H1 (cell line): ENCODE results near the gene CPLANE2. TPM values are rescaled to one million over a fixed set of nuclear protein-coding genes. Genes with fewer than 3 reads are reported as not detected.

Source experiments
- CTCF ChIA-PET: fragments of 300-600 bp; sonication (Branson Sonifier 250); formaldehyde crosslinking; loops from one replicate; lab custom pipeline; 2021; ENCODE audit not compliant: partially characterized antibody; lab: Charles Lee
- POLR2A ChIA-PET: fragments of 300-600 bp; sonication (Branson Sonifier 250); formaldehyde crosslinking; loops from one replicate; lab custom pipeline; 2021; ENCODE audit warnings: inconsistent platforms; ENCODE audit not compliant: partially characterized antibody; lab: Charles Lee
- DNase-seq, 2 experiments: peaks; one replicate each; pipeline versions ENCODE4 v3.0.0 to v3.0.0-alpha.2; 2010 to 2022; ENCODE audit warnings: low spot score in 2 of 2, low read depth in 1 of 2, mixed read lengths in 1 of 2
- FAIRE-seq: peaks from 2 replicates; lab custom pipeline; 2011; peaks lifted over from hg19 to GRCh38; lab: Jason Lieb, UNC
- H2AFZ ChIP-seq: 2 replicates; pipeline ENCODE4 v1.8.1; 2012; ENCODE audit warnings: low read length, inconsistent platforms
- H2AK5ac ChIP-seq: 2 replicates; pipeline ENCODE4 v1.6.1; 2013; ENCODE audit warnings: low read depth, low read length
- H2BK120ac ChIP-seq: replicated peaks from 2 replicates; pipeline ENCODE3; 2013; ENCODE audit warnings: low read depth, low read length, inconsistent platforms
- H2BK12ac ChIP-seq: 2 replicates; pipeline ENCODE4 v1.6.1; 2013; ENCODE audit warnings: low read depth, low read length
- H2BK15ac ChIP-seq: 2 replicates; pipeline ENCODE4 v1.6.1; 2013; ENCODE audit warnings: low read length
- H2BK20ac ChIP-seq: 2 replicates; pipeline ENCODE4 v1.6.1; 2013; ENCODE audit warnings: low read length
- H2BK5ac ChIP-seq: 2 replicates; pipeline ENCODE4 v1.6.1; 2013; ENCODE audit warnings: low read depth, low read length
- H3K14ac ChIP-seq: 2 replicates; pipeline ENCODE4 v1.6.1; 2013; ENCODE audit warnings: inconsistent platforms; ENCODE audit not compliant: insufficient read length
- H3K18ac ChIP-seq: 2 replicates; pipeline ENCODE4 v1.6.1; 2013; ENCODE audit warnings: low read length; ENCODE audit errors: extremely low read depth
- H3K23ac ChIP-seq: 2 replicates; pipeline ENCODE4 v1.6.1; 2013; ENCODE audit warnings: inconsistent platforms; ENCODE audit not compliant: insufficient read length
- H3K23me2 ChIP-seq: 2 replicates; pipeline ENCODE4 v1.6.1; 2013; ENCODE audit warnings: low read depth, low read length
- H3K27ac ChIP-seq: 2 replicates; pipeline ENCODE4 v1.6.1; 2011; ENCODE audit warnings: low read depth, low read length, inconsistent platforms
- H3K27me3 ChIP-seq, 4 experiments: replicated peaks in 1 of 4; 1 replicate in 1 of 4; 2 replicates in 3 of 4; pipeline versions ENCODE4 v1.6.1 to v1.8.1; 2011 to 2013; ENCODE audit warnings: low read length in 3 of 4, mild to moderate bottlenecking in 3 of 4, inconsistent platforms in 2 of 4, mixed read lengths in 2 of 4, moderate library complexity in 1 of 4; ENCODE audit not compliant: control insufficient read depth in 3 of 4, insufficient read depth in 3 of 4; ENCODE audit errors: extremely low read depth in 1 of 4
- H3K36me3 ChIP-seq, 4 experiments: 2 replicates each; pipeline versions ENCODE4 v1.6.1 to v1.8.1; 2011 to 2013; ENCODE audit warnings: mild to moderate bottlenecking in 4 of 4, low read length in 3 of 4, moderate library complexity in 2 of 4, control low read depth in 1 of 4, inconsistent platforms in 1 of 4; ENCODE audit not compliant: insufficient read depth in 4 of 4, control insufficient read depth in 2 of 4
- H3K4ac ChIP-seq: replicated peaks from 2 replicates; pipeline ENCODE3; 2013; ENCODE audit warnings: low read length, low read depth, mixed read lengths, inconsistent platforms; ENCODE audit not compliant: insufficient read length
- H3K4me1 ChIP-seq, 4 experiments: replicated peaks in 1 of 4; 1 replicate in 1 of 4; 2 replicates in 3 of 4; pipeline versions ENCODE4 v1.6.1 to v1.8.1; 2011 to 2013; ENCODE audit warnings: low read length in 3 of 4, inconsistent platforms in 2 of 4, mixed read lengths in 1 of 4; ENCODE audit not compliant: insufficient read depth in 4 of 4, control insufficient read depth in 3 of 4
- H3K4me2 ChIP-seq, 2 experiments: 2 replicates each; pipeline versions ENCODE4 v1.6.1 to v1.8.1; 2011 to 2013; ENCODE audit warnings: low read depth in 2 of 2, low read length in 2 of 2, control low read depth in 1 of 2, inconsistent platforms in 1 of 2, mild to moderate bottlenecking in 1 of 2; ENCODE audit not compliant: insufficient read depth in 1 of 2
- H3K4me3 ChIP-seq, 4 experiments: fragments of 200-600, 300-600 bp in 1 of 4; sonication (generic), shearing (Covaris generic), sonication (Bioruptor Twin) in 1 of 4; 2 replicates each; pipeline versions ENCODE4 v1.5.1 to v1.8.1; 2011 to 2016; ENCODE audit warnings: low read length in 4 of 4, low read depth in 3 of 4, control low read depth in 2 of 4, inconsistent platforms in 2 of 4, mild to moderate bottlenecking in 2 of 4, mixed read lengths in 1 of 4, moderate library complexity in 1 of 4; ENCODE audit not compliant: insufficient read depth in 2 of 4; ENCODE audit errors: extremely low read depth in 1 of 4
- H3K56ac ChIP-seq: replicated peaks from 2 replicates; pipeline ENCODE3; 2013; ENCODE audit warnings: low read depth, mild to moderate bottlenecking, mixed read lengths, low read length, inconsistent platforms; ENCODE audit not compliant: insufficient read length
- H3K79me1 ChIP-seq: 2 replicates; pipeline ENCODE4 v1.6.1; 2013; ENCODE audit warnings: low read depth, low read length, control low read depth
- H3K79me2 ChIP-seq, 2 experiments: 2 replicates each; pipeline versions ENCODE4 v1.6.1 to v1.8.1; 2012 to 2013; ENCODE audit warnings: low read length in 2 of 2, mild to moderate bottlenecking in 2 of 2, inconsistent platforms in 1 of 2; ENCODE audit not compliant: insufficient read depth in 2 of 2, control insufficient read depth in 1 of 2
- H3K9ac ChIP-seq, 4 experiments: replicated peaks in 1 of 4; 1 replicate in 1 of 4; 2 replicates in 3 of 4; pipeline versions ENCODE4 v1.6.1 to v1.8.1; 2011 to 2013; ENCODE audit warnings: low read depth in 3 of 4, low read length in 3 of 4, control low read depth in 2 of 4, mild to moderate bottlenecking in 2 of 4, moderate library complexity in 2 of 4, inconsistent platforms in 1 of 4; ENCODE audit errors: extremely low read depth in 1 of 4
- H3K9me3 ChIP-seq, 2 experiments: 2 replicates each; pipeline versions ENCODE4 v1.6.1 to v1.8.1; 2012 to 2013; ENCODE audit warnings: mild to moderate bottlenecking in 2 of 2, moderate library complexity in 2 of 2, control low read depth in 1 of 2, inconsistent platforms in 1 of 2, low read depth in 1 of 2, low read length in 1 of 2, mixed read lengths in 1 of 2; ENCODE audit not compliant: insufficient read depth in 2 of 2
- H4K20me1 ChIP-seq, 2 experiments: replicated peaks in 1 of 2; 2 replicates each; pipeline versions ENCODE3 to v1.8.1; 2011 to 2013; ENCODE audit warnings: inconsistent platforms in 2 of 2, low read length in 2 of 2, mild to moderate bottlenecking in 1 of 2; ENCODE audit not compliant: insufficient read depth in 2 of 2, control insufficient read depth in 1 of 2
- H4K5ac ChIP-seq: 2 replicates; pipeline ENCODE4 v1.6.1; 2013; ENCODE audit warnings: low read length, low read depth, mixed read lengths, inconsistent platforms; ENCODE audit not compliant: insufficient read length
- H4K8ac ChIP-seq: 2 replicates; pipeline ENCODE4 v1.8.0; 2013; ENCODE audit warnings: mild to moderate bottlenecking, moderate library complexity, low read length, inconsistent platforms; ENCODE audit not compliant: insufficient read depth; ENCODE audit errors: extremely low read depth
- H4K91ac ChIP-seq: replicated peaks from 2 replicates; pipeline ENCODE3; 2013; ENCODE audit warnings: low read length, mixed read lengths, inconsistent platforms; ENCODE audit not compliant: insufficient read length
- ASH2L ChIP-seq: fragments of 200-600, 300-600 bp; sonication (generic); IDR thresholded peaks from one replicate; pipeline ENCODE4 v1.7.1; 2017; ENCODE audit warnings: low read length
- BCL11A ChIP-seq, 2 experiments: IDR thresholded peaks; one replicate each; pipeline ENCODE4 v1.6.1; 2011; ENCODE audit warnings: low read depth in 2 of 2, low read length in 2 of 2, mild to moderate bottlenecking in 2 of 2
- BRCA1 ChIP-seq: IDR thresholded peaks from 2 replicates; pipeline ENCODE4 v1.6.1; 2012; ENCODE audit warnings: low read depth, low read length, improper control_type of control experiment
- KDM1A ChIP-seq: fragments of 200-600, 300-600 bp; sonication (generic); IDR thresholded peaks from 2 replicates; pipeline ENCODE4 v1.7.1; 2016; ENCODE audit warnings: mild to moderate bottlenecking, low read length, borderline replicate concordance
- POLR2A ChIP-seq, 2 experiments: IDR thresholded peaks; 1 replicate in 1 of 2; 2 replicates in 1 of 2; pipeline ENCODE4 v1.6.1; 2011; ENCODE audit warnings: low read depth in 2 of 2, low read length in 2 of 2, mild to moderate bottlenecking in 2 of 2; ENCODE audit errors: control extremely low read depth in 1 of 2
- SIN3A ChIP-seq, 2 experiments: IDR thresholded peaks in 1 of 2; conservative IDR thresholded peaks in 1 of 2; 2 replicates each; pipeline ENCODE4 v1.6.1; 2011 to 2012; ENCODE audit warnings: low read length in 2 of 2, improper control_type of control experiment in 1 of 2, low read depth in 1 of 2, mild to moderate bottlenecking in 1 of 2
- SIRT6 ChIP-seq: IDR thresholded peaks from one replicate; pipeline ENCODE4 v1.7.1; 2012; ENCODE audit warnings: low read length, inconsistent platforms
- SP4 ChIP-seq: IDR thresholded peaks from 2 replicates; pipeline ENCODE4 v1.6.1; 2012; ENCODE audit warnings: low read length, inconsistent platforms
- TCF12 ChIP-seq: IDR thresholded peaks from 2 replicates; pipeline ENCODE4 v1.6.1; 2011; ENCODE audit warnings: low read depth, mild to moderate bottlenecking, low read length
- TEAD4 ChIP-seq: IDR thresholded peaks from 2 replicates; pipeline ENCODE4 v1.6.1; 2012; ENCODE audit warnings: low read depth, low read length, inconsistent platforms, mixed read lengths
- WGBS, 2 experiments: shearing (Covaris generic) in 1 of 2; methylation state at CpG; one replicate each; pipeline versions ENCODE4 v1.1.6 to v1.1.7; 2013 to 2015; ENCODE audit warnings: low lambda C conversion rate in 2 of 2, mixed read lengths in 2 of 2, inconsistent platforms in 1 of 2, low coverage in 1 of 2, missing lambda C conversion rate in 1 of 2; ENCODE audit not compliant: insufficient replicate concordance in 2 of 2, insufficient coverage in 1 of 2, insufficient read length in 1 of 2; ENCODE audit errors: extremely low coverage in 1 of 2, missing lambda C conversion rate in 1 of 2; 5-methylcytosine and 5-hydroxymethylcytosine counted together
- polyA plus RNA-seq, 7 experiments: library from polyadenylated mRNA; depleted of rRNA in 3 of 7; stranded (reverse) in 5 of 7; unstranded in 2 of 7; fragments of >200 nt in 5 of 7; fragments of 200-250 nt in 2 of 7; gene quantifications; 1 replicate in 5 of 7; 2 replicates in 1 of 7; 4 replicates in 1 of 7; pipeline versions ENCODE4 v1.2.1 to v1.2.3, GENCODE V29; 2011 to 2013; ENCODE audit warnings: missing spikeins in 2 of 7, mixed read lengths in 2 of 7
- total RNA-seq: library from RNA; stranded (reverse); fragmentation: NEBNext Ultra II Directional; extraction: Animal tissue kit (Norgen Biotek cat#: 25700); gene quantifications from 2 replicates; pipeline ENCODE4 v1.2.1, GENCODE V29; 2021
- TF ChIP-seq, protein P1 (sequence below): IDR thresholded peaks from 2 replicates; pipeline ENCODE4 v1.6.1; 2011; ENCODE audit warnings: low read length, improper control_type of control experiment
- TF ChIP-seq, protein P2 (sequence below): IDR thresholded peaks from 2 replicates; pipeline ENCODE4 v1.6.1; 2012; ENCODE audit warnings: low read length, inconsistent platforms

Gene CPLANE2
- total and polyA plus RNA-seq, 2 of the 8 experiments (the other 6 are each of a cell fraction or from before 2014, with no cell fraction given): 2.3 to 2.5 TPM

DNA sequence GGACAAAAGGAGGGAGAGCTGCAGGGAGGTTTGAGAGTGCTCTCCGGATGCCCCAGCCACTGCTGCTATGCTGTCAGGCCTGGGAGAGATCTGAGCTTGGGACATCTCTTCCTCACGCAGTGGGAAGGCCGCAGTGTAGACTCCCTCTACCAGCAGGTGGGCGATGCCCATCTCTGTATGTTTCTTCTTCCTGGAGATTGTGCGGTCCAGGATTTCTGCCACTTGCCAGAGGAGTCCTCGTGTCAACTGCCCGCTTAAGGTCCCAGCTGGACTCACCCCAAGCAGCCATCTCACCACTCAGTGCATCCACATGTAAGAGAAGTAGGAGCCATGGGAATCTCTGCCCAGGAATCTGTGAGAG, 10.9 kb downstream of the CPLANE2 start:
- Histone ChIP-seq H3K27ac (no peak overlapping the region), H3K4ac (no peak overlapping the region), H4K5ac (no peak overlapping the region), H2BK15ac (peak overlapping the region; percentile 88; the same call in 1 of the 2 replicates), H3K9ac (no peak overlapping the region), H3K36me3 (no peaks in the 10 kb centered on the region), H3K4me2 (peak overlapping the region; percentile 73 to 99), H3K4me1 (peaks cover 0 to 16% (median 9%) of the 10 kb centered on the region in 4 experiments; a peak in 5 of 7 replicates), H3K9me3 (no peaks in the 10 kb centered on the region), H3K27me3 (peaks cover 18 to 56% (median 46%) of the 10 kb centered on the region in 4 experiments), H3K14ac (no peak overlapping the region), H2BK12ac (no peak overlapping the region), H2AK5ac (no peak overlapping the region), H3K23ac (no peak overlapping the region), H4K91ac (no peak overlapping the region), H2AFZ (0 out of 2 replicates have a peak overlapping the region, but pooled peaks have one; percentile 9), H3K79me1 (no peaks in the 10 kb centered on the region; the same call in 1 of the 2 replicates), H3K23me2 (peaks cover 14% of the 10 kb centered on the region), H3K4me3 (peak overlapping the region; percentile 24 to 62 (median 54); a peak in 5 of 8 replicates), H3K56ac (no peak overlapping the region), H4K8ac (no peak overlapping the region), H2BK5ac (0 out of 2 replicates have a peak overlapping the region, but pooled peaks have one; percentile 71), H4K20me1 (peaks cover 8 to 11% of the 10 kb centered on the region in 2 experiments), H2BK20ac (no peak overlapping the region), H2BK120ac (no peak overlapping the region), H3K18ac (no peak overlapping the region), H3K79me2 (no peaks in the 10 kb centered on the region)
- CTCF ChIA-PET: interaction anchor here (0.6 to 13.8 kb wide), 5 partner anchors 10 to 147 kb away, joined by 3 to 106 read pairs (median 3); partner anchors contain the start of gene ARHGEF19
- POLR2A ChIA-PET: interaction anchor here (0.8 to 5.3 kb wide), 4 partner anchors 9 to 21 kb away, joined by 3 to 32 read pairs (median 9); partner anchors contain the start of gene ARHGEF19
- whole genome bisulfite sequencing, 2 experiments: 75% methylated on average over 7 of the region's 7 CpGs; no CpG with 5 or more reads in 1 of the 2 experiments
- FAIRE-seq: no peak
- TF ChIP-seq POLR2A (IDR thresholded peaks at IDR 0.05; ENCODE audit: control extremely low read depth in 1 of 2, low read depth in 2 of 2, low read length in 2 of 2) (no peak), BRCA1 (no peak), SIN3A (conservative IDR thresholded peaks at IDR 0.05 in 1 of 2, IDR thresholded peaks at IDR 0.05 in 1 of 2; ENCODE audit: low read depth in 1 of 2, low read length in 2 of 2) (no peak), TEAD4 (no peak), TCF12 (no peak), BCL11A (IDR thresholded peaks at IDR 0.05; ENCODE audit: low read depth in 2 of 2, low read length in 2 of 2) (no peak), SP4 (no peak), ASH2L (no peak), KDM1A (no peak), SIRT6 (no peak)
- TF ChIP-seq, protein P1, sequence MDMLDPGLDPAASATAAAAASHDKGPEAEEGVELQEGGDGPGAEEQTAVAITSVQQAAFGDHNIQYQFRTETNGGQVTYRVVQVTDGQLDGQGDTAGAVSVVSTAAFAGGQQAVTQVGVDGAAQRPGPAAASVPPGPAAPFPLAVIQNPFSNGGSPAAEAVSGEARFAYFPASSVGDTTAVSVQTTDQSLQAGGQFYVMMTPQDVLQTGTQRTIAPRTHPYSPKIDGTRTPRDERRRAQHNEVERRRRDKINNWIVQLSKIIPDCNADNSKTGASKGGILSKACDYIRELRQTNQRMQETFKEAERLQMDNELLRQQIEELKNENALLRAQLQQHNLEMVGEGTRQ: no peak
- TF ChIP-seq, protein P2, sequence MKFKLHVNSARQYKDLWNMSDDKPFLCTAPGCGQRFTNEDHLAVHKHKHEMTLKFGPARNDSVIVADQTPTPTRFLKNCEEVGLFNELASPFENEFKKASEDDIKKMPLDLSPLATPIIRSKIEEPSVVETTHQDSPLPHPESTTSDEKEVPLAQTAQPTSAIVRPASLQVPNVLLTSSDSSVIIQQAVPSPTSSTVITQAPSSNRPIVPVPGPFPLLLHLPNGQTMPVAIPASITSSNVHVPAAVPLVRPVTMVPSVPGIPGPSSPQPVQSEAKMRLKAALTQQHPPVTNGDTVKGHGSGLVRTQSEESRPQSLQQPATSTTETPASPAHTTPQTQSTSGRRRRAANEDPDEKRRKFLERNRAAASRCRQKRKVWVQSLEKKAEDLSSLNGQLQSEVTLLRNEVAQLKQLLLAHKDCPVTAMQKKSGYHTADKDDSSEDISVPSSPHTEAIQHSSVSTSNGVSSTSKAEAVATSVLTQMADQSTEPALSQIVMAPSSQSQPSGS: no peak
- no peak for DNase-seq
